Astrocyte of the hippocampus (primary cell): Measurements from ENCODE around the gene PET117.
A peak's percentile ranks its signal among the peaks of the same experiment; 100 is the strongest.
"Not testable (repeated sequence)": the region's sequence is repeated elsewhere in the genome, so short reads cannot be mapped to it uniquely, and the experiment has no call there.

Source experiments
- DNase-seq: peaks from one replicate; pipeline ENCODE4 v3.0.0; 2011; ENCODE audit warnings: low read depth, low spot score

The PET117 gene

DNA sequence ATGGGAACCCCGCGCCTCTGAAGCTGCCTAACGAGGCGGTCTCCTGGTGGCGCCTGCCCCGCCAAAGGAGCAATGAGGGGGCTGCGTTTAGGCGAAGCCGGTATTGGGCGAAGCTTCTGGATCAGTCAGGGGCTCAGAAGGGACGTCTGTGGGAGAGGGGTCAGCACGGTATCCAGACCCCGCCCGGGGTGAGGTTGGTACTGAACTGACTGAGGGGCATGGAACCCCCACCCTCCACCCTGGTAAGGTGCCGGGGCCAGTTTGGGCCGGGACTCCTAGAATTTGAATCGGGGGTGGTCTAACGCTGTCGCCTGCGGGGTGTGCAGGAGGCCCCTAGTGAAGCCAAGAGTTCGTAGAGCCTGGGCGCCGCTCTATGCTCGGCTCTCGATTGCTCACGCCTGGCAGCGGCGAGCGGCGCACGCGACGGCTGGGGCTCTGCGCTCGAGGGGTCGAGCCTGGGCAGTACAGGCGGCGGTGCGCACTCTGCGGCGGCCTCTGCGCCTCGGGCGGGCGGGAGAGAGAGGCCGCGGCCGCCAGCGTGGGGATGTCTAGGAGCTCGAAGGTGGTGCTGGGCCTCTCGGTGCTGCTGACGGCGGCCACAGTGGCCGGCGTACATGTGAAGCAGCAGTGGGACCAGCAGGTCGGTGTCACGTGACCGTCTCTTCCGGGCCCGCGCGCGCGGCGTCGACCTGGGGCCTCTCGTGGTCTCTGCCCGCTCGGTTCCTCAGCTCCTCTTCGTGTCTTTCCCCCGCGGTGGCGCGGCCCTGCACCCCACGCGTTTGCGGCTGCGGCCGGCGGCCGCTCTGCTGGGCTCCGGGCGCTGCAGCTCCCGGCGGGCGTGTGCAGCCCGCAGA is at the start of gene PET117, which contains the start of gene KAT14:
Gene PET117, plus strand, starts transcription at position 452 of the 854 bp plus-strand sequence. Its CDS starts 93 bp downstream, at position 545.
Gene KAT14, plus strand, starts transcription at position 452 of the 854 bp plus-strand sequence. CDS start 4,798 bp downstream, outside the sequence.
- DNase-seq, result peak; percentile 98

- not testable (repeated sequence) for DNase-seq
Measured at GRCh38 chr20:18088298-18088697, 49.4 kb upstream of the PET117 start.

DNA sequence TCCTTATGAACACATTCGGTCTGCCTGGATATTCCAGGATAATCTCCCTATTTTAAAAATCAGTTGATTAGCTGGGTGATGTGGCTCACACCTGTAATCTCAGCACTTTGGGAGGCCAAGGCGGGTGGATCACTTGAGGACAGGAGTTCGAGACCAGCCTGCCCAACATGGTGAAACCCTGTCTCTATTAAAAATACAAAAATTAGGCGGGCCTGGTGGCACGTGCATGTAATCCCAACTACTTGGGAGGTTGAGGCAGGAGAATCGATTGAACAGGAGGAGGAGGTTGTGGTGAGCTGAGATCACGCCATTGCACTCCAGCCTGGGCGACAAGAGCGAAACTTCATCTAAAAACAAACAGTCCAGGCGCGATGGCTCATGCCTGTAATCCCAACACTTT is 48.8 kb upstream of the PET117 start:
- not testable (repeated sequence) for DNase-seq

- DNase-seq, result no peak
Measured at GRCh38 chr20:18090044-18090443, 47.6 kb upstream of the PET117 start.

GRCh38 chr20:18090477-18090876 is 47.2 kb upstream of the PET117 start:
- DNase-seq, result no peak

DNA sequence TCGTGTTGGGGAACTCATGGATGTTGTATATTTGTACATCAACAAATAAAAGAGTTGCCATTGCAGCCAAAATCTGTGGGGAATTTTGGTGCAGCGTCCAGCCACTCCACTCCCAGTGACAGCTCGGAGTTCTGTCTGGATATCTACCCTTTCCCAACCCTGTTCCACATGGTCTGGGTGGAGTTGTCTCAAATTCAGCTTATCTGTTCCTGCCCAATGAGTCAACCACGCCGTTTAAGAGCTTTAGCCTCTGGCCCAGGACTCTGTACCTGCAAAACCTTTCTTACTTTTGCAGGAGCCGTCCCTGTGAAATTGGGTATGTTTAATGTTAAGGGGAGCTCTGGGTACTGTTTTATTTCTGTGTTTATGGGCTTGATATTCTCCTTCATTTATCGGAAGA is 46.0 kb upstream of the PET117 start:
- DNase-seq, result no peak

DNA sequence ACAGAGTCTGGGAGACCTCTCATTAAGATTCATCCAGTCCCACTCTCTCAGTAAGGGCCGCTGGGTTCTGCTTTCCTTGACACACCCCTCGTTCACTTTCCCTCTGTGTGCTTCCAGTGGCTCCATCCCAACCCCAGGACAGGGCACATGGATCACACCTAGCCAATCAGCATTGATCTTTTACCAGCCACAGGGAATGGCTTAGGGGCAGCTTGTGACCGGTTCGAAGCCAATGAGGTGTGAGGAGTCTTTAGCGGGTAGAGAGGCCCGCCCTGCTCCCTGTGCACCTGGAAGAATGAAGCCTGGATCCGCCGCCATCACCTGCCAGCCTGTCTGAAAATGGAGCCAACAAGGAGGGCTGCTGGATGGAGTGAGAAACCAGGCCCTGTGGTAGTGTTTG is 44.8 kb upstream of the PET117 start:
- DNase-seq, result no peak

DNA sequence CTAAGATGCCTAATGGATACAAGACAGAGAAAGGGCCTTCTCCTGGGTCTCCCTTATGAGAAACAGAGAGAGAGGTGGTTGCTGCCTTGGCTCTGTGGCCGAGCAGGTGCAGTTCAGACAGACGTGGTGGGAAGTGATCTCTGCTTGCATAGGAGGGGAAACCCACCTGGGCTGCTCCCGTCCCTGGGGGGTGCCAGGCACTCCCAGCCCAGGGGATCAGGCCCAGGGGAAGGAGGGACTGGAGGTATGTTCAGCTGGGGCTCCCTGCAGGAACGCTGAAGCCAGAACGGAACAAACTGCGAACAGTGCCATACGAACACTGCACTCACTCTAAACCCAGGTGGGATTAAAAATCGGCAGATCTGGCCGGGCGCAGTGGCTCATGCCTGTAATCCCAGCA is 44.3 kb upstream of the PET117 start:
- no peak for DNase-seq

GRCh38 chr20:18094191-18094590 is 43.5 kb upstream of the PET117 start:
- DNase-seq, result no peak

GRCh38 chr20:18100569-18100968 is 37.1 kb upstream of the PET117 start:
- DNase-seq, result not testable (repeated sequence)

- DNase-seq, result no peak
Measured at GRCh38 chr20:18101125-18101810, 36.4 kb upstream of the PET117 start.

GRCh38 chr20:18103497-18103896 is 34.2 kb upstream of the PET117 start:
- no peak for DNase-seq

- no peak for DNase-seq
Measured at GRCh38 chr20:18108326-18108725, 29.3 kb upstream of the PET117 start.

GRCh38 chr20:18128574-18128973 is 9.1 kb upstream of the PET117 start:
- not testable (repeated sequence) for DNase-seq

GRCh38 chr20:18132663-18133062 is 5.0 kb upstream of the PET117 start:
- DNase-seq, result no peak

- peak; percentile 28 for DNase-seq
Measured at GRCh38 chr20:18133962-18134361, 3.7 kb upstream of the PET117 start.

GRCh38 chr20:18138266-18138582 is 561 bp downstream of the PET117 start:
- no peak for DNase-seq

- no peak for DNase-seq
Measured at GRCh38 chr20:18138639-18139583, 1.2 kb downstream of the PET117 start.

- no peak for DNase-seq
Measured at GRCh38 chr20:18139832-18140231, 2.2 kb downstream of the PET117 start.

DNA sequence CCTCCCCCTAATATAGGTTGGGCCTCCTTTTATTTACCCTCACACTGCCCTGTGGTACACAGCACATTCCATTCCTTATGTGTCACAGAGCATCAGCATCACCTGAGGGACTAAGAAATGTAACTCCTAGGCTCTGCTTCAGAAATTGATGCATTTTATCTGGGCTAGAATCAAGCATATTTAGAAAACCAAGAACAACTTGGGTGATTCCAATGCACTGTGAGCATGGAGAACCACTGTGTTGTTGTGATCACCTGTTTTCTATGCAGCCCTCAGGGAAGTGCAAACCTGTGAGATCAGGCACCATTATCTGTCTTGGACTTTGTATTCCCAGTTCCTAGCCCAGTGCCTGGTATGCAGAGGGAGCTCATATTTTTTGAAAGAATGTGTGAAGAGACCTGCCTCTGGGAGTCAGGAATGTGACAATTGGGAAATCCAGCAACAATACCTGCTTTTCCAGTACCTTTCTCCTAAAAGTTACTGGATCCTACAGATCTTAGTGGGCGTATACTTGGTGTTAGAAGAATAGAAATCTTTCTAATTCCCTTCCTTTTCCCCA is 7.0 kb downstream of the PET117 start:
- DNase-seq, result peak; percentile 20

- DNase-seq, result no peak
Measured at GRCh38 chr20:18154342-18154741, 16.7 kb downstream of the PET117 start.
